HG03097 (cell line): Measurements from ENCODE around the gene FGF9.

Experiments
- ATAC-seq: cut with Tn5 transposase; IDR thresholded peaks from one replicate; pipeline ENCODE4 v1.9.1; 2021; ENCODE audit not compliant: unreplicated experiment, low FRiP score

Gene FGF9

DNA sequence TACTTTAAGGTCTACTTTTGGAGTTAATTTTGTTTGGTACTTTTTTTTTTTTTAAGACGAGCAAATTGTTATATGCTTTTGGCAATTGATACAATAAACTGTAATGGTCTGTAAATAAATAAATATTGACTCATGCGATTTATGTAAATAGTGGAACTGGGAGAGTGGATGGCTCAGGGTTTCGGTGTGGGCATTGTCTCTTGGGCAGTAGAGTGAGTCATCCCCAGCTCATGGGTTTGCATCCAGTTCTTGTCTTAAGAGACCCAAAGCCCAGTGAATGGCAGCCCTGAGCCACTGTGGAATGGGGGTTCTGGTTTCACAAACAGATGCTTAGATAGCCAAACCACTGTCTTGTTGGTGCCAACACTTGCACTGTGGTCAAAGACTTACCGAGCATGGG, 33.0 kb downstream of the FGF9 start:
- ATAC-seq, result no peak

DNA sequence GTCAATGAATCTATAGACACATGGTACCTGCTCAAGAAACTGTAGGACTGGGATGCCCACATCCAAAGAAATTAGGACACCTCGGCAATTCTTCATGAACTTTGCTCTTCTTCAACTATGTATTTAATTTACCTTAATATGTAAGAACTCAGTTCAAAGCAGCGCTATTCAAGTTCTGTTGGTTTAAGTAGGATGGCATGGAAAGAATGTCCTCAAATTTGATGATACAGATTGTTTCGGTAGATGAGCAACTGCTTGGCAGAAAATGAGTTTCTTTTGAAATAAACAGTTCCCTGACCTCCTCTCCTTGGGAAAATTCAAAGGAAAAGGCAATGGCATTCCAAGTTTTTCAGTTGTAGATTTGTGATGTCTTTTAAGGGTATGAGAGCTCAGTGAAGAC, 36.7 kb downstream of the FGF9 start:
- ATAC-seq, result no peak

DNA sequence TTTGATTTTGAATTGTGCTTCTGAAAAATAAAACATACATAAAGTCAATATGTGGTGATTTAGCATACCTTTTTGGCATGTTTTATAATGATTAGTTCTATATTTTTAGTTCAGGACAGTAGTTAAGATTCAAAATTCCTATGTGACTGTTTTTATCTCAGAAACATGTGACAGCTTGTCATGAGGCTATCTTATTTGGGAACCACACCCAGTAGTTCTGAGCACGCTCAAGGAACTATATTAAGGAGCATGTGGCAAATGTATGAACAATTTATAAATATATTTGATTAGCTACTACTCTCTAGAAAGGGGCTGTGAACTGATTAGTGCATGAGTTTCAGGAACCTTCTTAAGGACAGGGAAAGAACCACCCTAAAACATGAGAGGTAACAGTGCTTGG, 38.8 kb downstream of the FGF9 start:
- ATAC-seq, result no peak

DNA sequence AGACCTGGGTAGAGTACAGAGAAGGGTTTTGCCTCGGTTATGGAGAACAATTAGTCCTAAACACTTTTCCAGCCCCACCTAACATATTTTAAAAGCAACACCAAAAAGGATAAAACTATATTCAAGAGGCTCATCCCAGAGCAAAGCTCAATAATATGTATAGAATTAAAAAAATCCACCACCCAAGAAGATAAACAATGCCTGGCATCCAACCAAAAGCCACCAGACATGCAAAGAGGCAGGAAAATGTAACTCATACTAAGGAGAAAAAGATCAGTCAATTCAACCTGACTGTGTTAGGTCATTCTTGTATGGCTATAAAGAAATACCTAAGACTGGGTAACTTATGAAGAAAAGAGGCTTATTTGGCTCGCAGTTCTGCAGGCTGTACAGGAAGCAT, 39.3 kb downstream of the FGF9 start:
- ATAC-seq, result no peak

DNA sequence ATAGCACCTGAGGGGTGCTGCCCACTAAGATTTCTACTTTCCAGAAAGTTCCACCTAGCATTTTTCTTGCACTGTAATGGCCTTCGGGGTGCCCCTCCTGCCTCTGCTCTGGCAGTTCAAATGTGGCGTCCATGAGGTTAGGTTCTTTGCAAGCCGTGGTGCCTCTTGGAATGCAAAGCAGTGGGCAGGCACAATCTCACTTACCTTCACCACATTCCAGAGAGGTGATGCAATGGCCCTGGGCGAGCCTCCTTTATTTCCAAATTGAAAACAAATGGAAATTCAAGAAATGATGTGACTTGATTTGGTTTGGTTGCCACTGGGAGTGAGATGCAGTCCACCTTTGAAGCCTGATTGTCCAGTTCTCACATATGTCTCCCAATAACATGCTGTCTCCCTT, 46.9 kb downstream of the FGF9 start:
- ATAC-seq, result no peak

DNA sequence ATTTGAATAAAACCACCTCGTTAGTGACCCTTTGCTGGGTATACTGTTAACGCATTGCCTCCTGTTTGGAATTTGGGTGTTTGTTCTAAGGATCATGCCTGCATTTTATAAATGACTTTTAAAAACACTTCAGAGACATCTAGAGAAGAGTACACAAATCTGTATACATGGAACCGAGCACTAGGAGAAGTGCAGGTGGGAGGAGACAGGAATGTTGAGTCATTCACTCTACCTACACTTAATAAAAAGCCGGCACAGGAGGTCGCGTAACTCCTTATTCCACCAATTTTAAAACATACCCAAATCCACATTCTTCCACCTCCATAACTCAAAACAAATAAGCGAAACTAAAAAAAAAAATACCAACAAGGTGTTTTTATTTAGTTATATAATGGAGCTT, 48.6 kb downstream of the FGF9 start:
- no peak for ATAC-seq

DNA sequence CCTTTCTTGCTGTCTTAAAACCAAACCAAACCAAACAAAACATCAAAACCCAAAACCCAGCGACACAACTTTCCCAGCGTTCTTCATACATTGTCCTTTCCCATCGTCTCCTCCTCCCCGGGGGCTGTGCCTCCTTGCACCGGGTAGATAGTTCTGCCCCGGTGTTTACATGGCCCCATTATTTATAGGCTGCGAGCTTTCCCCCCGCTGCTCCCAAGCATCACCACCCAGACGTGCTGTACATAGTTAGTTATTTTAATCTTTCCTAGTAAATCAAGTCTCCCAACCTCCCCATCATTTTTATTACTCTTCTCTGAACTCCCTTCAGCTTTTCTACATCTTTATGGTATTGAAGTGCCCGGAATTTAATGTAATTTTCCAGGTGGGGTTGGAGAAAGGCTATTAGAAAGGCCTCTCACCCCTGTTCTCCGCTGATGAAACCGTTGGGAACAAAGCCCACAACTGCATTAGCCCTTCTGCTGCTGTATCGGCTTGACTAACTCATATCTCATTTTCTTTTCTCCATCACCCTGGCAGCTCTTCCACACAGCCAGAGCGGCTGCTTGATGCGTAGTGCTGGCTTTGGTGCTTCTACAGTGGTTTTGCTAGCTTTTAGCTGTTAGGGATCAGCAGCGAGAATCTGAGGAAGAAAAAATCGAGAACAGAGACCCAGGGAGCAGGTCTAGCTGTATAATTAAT, 53.1 kb downstream of the FGF9 start:
- no peak for ATAC-seq

DNA sequence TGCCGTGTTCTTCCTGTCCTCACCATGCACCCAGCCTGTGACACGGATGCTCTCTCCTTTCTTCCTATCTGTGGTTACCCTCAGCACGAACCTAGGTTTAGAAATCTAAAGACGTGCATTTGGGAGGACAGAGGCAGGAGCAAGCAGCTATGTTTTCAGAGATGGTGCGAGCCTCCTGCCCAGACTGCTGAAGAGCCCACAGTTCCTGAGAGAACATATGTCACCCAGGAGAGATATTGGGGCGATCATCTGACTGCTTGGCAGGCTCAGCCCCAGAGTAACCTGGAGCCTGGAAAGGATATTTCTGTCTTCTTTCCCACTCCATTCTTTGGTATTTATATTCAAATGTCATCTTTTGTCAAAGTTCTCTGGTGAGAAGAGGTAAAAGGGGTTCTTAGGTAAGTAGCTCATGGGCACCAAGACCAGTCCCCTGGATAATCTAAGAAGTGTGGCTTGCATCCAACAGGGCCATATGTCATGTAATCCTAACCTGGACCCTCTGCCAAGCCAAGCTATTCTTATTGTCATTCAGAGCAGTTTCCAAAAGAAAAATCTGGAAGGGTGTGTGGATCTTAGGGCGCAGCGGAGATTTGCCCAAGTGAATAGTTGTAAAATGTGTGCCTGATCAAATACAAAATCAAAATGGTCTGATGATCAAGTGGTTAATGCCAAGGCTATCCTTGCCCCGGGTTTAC, 59.5 kb downstream of the FGF9 start:
- ATAC-seq, result no peak

DNA sequence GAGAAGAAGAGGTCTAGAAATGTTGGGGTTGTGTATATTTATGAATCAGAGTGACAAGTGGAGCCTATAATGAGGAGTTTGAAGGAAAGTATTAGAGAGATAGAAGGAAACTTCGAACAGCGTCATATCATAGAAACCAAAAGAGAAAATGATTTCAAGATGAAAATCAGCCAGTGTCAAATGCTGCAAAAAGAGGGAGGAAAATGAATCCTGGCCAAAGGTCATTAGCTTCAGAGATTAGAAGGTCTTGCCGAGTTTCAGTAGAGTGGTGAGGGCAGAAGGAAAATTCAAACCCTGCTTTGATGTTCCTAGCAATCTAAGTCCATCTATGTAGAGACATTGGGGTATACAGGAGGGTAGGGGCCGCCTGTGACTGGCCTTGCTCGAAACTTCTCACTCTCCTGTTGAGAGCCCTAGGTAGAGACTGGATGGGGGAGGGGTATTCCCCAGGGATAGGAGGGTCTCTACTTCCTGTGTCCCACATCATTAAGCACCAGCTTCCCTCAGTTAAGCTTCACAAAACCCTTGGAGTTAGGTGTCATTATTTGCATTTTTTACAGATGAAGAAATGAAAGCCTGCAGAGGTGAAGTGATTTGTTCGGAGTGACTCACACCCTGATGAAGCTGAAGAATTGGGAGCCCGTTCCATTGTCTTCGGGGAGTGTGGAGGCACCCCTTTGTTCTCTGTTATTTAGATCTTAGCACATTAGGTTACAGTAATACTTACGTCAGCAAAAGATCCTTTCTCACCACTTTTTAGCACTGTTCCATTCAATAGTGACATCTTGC, 62.8 kb downstream of the FGF9 start:
- ATAC-seq, result no peak

DNA sequence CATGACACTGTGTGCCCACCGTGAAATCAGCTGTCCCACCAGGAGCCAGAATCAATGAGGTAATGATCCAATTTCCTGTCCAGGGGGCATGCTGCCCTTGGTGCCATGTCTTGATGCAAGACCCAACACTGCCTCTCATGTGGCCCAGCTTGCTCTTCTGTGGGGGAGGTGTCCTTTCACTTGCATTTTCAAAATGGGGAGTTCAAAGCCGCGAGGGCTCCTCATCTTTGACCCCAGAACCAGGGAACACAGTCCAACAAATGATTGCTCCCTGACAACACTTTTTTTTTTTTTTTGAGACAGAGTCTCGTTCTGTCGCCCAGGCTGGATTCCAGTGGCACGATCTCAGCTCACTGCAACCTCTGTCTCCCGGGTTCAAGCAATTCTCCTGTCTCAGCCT, 64.1 kb downstream of the FGF9 start:
- no peak for ATAC-seq

DNA sequence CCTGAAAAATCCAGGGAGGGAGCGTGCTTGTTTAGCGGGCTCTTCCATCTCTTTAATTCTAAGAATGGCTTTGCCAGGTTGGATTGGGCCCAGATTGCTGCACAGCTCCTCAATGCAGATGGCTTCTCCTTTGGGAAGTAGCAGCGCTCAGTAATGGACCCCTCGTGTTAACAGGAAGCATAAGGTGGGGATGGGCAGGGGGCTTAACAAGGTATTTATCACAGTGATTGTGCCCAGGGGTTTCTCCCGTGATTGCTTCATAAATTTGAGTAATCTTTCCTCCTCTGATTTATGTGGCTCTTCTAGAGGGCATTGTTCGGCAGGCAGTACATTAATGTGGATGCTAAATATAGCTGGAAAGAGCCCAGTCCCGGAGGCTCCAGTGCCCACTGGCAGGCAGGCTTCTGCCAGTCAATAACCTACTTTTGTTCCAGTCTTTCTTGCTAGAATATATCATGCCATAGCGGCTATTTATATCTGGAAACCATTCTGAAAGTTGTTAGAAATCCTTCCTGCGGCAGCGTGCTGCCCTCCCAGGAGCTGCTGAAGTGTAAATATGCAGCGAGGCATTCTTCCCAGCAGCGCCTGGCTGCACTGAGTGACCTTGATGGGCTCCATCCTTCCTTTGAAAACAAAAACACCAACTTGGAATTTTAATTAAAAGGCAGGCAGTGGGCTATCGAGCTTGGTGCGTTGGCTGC, 65.0 kb downstream of the FGF9 start:
- no peak for ATAC-seq

DNA sequence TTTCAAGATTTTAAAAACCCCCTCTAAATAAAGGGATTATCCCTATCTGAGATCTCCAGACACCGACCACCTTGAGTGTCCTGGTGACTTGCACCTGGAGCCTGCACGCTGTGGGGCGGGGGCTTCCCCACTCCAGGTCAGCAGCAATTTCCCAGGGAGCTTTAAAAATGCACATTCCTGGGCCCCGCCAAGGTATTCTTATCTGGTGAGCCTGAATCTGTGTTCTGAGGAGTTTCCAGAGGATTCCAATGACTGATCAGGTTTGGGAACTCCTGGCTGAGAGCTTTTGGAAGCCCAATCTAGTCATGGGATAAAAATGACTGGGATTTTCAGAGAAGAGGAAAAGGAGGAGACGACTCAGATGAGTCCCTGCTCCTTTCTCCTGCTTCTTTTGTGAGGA, 66.1 kb downstream of the FGF9 start:
- ATAC-seq, result no peak

DNA sequence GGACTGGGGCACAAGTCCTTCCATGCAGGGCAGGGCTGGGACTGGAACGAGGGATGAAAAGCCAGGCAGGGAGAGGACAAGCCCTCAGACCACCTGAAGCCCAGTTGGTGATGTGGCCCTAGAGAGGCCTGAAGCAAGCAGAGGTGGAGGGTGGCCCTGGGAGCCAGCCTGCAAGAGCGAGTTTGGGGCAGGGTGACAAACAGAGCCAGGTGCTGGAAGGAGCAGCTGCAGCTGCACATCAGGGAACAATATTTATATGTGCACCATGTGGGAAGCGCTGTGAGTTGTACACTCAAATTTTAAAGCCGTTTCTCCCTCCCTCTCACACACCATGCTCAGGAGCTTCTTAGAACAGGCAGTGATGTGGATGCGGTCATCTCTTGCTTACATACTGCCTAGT, 67.8 kb downstream of the FGF9 start:
- ATAC-seq, result no peak

DNA sequence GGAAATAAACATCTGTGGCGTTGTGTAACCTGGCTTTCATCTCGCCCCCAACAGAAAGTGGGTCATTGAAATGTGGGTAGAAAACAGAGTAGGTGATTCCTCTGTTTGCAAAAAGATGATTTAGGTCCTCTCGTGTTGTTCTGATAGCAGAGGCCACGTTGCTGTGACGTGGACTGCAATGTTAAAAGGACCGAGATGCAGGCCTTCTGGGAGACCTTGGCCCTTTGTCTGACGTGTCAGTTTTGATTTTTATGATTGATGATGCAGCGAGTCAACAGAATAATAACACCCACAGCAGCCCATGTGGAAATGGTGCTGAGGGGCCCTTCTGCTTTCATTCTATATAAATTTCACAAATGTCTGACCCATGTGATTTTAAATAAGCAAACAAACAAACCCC, 68.9 kb downstream of the FGF9 start:
- ATAC-seq, result no peak

DNA sequence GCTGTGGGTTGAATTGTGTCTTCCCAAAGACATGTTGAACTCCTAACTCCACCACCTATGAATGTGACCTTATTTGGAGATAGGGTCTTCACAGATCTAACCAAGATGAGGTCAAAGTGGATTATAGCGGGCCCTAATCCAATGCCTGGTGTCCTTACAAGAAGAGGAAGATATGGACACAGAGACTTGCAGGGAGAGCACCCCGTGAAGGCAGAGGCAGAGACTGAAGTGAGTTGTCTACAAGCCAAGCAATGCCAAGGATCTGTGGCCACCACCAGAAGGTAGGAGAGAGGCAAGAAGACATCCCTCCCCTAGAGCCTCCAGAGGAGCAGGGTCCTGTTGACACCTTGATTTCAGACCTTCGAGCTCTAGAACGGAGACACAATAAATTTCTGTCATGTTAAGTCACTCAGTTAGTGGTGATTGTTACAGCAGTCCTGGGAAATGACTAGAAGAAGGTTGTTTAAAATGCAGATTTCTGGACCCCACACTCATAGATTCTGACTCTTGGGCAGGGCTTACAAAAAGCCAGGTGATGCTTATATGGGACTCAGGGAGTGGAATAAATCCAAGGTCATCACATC, 70.6 kb downstream of the FGF9 start:
- ATAC-seq, result no peak

DNA sequence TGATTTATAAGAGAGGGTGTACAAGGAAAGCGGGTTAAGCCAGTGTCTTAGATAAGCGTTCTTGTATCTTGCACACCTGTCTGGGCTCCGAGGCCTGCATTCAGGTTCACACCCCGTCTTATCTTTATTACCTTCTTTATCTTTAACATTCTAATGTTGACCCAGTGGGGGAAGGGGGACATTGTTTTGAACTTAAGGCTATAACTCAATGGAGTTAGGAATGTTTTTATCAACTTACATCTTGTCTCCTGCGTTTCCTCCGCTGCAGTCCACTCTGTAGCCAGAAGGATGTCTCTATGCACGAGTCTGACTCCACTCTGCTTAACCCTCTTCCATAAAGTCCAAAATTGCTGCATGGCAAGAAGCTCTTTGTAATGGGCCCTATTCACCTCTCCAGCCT, 71.2 kb downstream of the FGF9 start:
- ATAC-seq, result no peak

DNA sequence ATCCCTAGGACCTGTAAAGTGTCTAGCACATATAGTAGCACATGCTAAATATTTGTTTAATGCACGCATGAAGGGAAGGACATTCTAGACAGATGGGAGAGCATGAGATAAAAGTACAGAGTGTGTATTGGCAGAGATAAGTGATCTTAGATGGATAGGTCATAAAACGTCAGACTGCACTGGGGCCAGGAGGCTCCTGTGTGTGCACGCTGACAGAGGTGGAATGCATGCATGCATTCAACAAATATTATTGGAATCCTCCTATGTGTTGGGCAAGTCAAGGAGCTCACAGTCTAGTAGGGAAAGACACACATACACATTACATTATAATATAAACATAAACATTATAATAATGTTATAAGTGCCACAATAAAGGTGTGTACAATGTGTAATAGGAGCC, 73.3 kb downstream of the FGF9 start:
- ATAC-seq, result no peak

DNA sequence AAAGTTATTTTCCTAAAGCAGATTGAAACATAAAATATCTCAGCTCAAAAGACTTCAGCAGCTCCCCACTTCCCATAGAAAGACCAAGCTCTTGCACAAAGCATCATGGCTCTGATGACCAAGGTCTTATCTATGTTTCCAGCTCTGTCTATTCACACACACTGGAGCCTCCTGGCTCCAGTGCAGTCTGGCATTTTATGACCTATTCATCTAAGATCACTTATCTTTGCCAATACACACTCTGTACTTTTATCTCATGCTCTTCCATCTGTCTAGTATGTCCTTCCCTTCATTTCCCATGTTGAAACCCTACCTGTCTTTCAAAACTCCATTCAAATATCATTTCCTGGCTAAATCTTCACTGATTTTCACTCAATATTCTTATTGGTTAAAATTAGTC, 74.4 kb downstream of the FGF9 start:
- ATAC-seq, result no peak

DNA sequence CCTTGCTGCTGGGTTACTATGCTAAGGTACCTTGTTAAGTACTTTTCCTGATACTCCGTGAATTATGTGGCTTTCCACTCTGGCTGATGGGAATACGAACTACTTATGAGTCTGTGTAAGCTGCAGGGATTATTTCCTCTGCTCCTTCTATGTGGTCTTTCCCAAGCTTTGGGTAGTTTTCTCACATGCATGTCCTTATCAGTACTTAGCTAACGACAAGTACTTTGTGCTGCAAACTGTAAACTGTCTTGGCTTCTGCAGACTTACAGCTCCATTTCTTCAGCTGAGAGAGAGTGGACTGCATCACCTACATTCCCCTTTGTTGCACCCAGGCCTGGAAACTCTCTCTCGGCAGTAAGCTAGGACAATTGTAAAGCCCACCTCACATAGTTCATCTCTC, 76.6 kb downstream of the FGF9 start:
- ATAC-seq, result no peak

DNA sequence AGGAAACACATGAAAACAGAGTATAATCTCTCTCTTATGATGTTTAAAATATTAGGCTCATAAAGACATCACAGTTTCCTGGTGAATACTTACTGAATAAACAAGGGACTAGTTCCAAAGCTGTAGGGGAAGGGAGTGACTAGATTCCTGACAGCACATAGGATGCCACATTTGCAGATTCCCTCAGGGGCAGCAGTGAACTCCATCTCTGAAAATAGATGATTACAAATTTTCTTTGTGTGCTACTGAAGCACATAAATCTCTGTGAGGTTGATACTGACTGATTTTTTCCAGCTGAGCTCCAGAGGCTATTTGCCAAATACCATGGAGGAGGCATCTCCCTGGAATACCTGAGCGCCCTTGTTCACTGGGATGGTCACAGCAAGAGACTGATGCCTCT, 77.3 kb downstream of the FGF9 start:
- ATAC-seq, result no peak

DNA sequence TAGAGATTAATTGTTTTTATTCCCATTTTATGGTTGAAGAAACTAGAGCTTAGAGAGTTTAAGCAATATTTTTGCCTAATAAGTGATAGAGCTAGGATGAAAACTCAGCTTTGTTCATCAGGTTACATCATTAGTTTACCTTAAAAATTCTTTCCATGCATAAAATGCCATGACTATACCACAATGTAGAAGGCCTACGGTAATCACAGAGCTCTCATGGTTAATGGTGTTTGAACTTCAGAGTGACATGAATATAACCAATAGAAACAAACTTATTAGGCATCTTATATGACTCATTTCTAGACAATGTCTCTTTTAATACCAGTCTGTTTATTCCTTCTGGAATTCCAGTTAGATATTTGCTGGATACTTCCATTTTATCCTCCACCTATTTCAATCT, 78.5 kb downstream of the FGF9 start:
- no peak for ATAC-seq
